Measurements from ENCODE around the gene PEX26. TPM values are rescaled to one million over a fixed set of nuclear protein-coding genes. Genes with fewer than 3 reads are reported as not detected.

The PEX26 gene
- total RNA-seq, 1 donor from 2014 or later = 49.7 TPM

DNA sequence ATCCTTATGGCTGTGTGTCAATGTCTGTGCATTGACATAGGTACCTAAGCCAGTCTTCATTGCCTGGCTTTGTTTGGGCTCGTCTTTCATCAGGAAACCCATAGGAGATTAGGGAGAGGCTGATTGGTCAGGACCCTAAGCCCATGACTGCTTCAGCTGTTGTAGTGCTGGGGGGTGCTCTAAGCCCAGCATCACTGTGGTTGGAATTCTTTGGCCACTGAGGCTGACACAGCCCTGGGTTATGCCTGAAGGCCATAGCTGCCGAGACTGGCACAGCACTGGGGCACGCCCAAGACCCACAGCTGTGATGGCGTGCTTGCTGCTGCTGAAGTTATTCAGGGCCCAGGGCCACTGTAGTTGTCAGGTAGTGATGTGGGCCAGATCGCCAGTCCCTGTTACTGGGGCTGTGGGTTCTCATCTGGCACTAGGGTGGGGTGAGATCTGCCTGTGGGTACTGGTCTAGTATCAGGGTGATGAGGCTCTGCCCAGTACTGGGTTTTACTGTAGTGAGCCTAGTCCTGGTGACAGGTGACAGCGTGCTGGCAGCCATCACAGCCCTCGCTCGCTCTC lies 77.1 kb downstream of the PEX26 start:
- no peak overlapping the region for H3K4me3 Mint-ChIP-seq (ENCODE audit: unreplicated experiment)
- TF ChIP-seq, protein P1, sequence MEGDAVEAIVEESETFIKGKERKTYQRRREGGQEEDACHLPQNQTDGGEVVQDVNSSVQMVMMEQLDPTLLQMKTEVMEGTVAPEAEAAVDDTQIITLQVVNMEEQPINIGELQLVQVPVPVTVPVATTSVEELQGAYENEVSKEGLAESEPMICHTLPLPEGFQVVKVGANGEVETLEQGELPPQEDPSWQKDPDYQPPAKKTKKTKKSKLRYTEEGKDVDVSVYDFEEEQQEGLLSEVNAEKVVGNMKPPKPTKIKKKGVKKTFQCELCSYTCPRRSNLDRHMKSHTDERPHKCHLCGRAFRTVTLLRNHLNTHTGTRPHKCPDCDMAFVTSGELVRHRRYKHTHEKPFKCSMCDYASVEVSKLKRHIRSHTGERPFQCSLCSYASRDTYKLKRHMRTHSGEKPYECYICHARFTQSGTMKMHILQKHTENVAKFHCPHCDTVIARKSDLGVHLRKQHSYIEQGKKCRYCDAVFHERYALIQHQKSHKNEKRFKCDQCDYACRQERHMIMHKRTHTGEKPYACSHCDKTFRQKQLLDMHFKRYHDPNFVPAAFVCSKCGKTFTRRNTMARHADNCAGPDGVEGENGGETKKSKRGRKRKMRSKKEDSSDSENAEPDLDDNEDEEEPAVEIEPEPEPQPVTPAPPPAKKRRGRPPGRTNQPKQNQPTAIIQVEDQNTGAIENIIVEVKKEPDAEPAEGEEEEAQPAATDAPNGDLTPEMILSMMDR (IDR thresholded peaks at IDR 0.05; ENCODE audit: unreplicated experiment) = no peak
- no peaks in the 10 kb centered on the region for H3K9me3 Mint-ChIP-seq (ENCODE audit: unreplicated experiment)
- no peak overlapping the region for H3K27ac Mint-ChIP-seq (ENCODE audit: unreplicated experiment)
- no peaks in the 10 kb centered on the region for H3K27me3 Mint-ChIP-seq (ENCODE audit: unreplicated experiment)
- no peaks in the 10 kb centered on the region for H3K36me3 Mint-ChIP-seq (ENCODE audit: low read depth, unreplicated experiment)
- peaks cover 4% of the 10 kb centered on the region for H3K4me1 Mint-ChIP-seq (ENCODE audit: unreplicated experiment)
- no peak for DNase-seq (ENCODE audit: low spot score)

Other genes starting within 250 kb of the PEX26 start
- gene MICAL3, start 53.4 kb upstream of the PEX26 start, total RNA-seq (ENCODE audit: unreplicated experiment) = 54.3 TPM
- gene TUBA8, start 32.8 kb downstream of the PEX26 start, total RNA-seq (ENCODE audit: unreplicated experiment) = 0.46 TPM
- 0.85 TPM for gene USP18, start 72.2 kb downstream of the PEX26 start, total RNA-seq (ENCODE audit: unreplicated experiment)